ENCODE measurements around the gene SLC22A31.

- no peak for TF ChIP-seq EZH2 (IDR thresholded peaks at IDR 0.05; ENCODE audit: low read length, missing control alignments)
- no peak for TF ChIP-seq CTCF (conservative IDR thresholded peaks at IDR 0.05 in 1 of 2, IDR thresholded peaks at IDR 0.05 in 1 of 2; ENCODE audit: low read depth in 1 of 2, low read length in 2 of 2)
Observed at GRCh38 chr16:89191033-89191900, 9.1 kb downstream of the SLC22A31 start.

All from fibroblast of lung (primary cell).